K562 (cell line): ENCODE measurements around the gene NBPF12. TPM values are rescaled to one million over a fixed set of nuclear protein-coding genes. Genes with fewer than 3 reads are reported as not detected.
"Not testable (repeated sequence)": the region's sequence is repeated elsewhere in the genome, so short reads cannot be mapped to it uniquely, and the experiment has no call there.

Source experiments
- ATAC-seq: fragments of 200-7000 bp; cut with Tn5 transposase; 3 replicates; pipeline ENCODE4 v1.9.1; 2020; ENCODE audit warnings: moderate library complexity
- BruUV-seq: library from RNA; stranded (reverse); fragments of 400-500 nt; replicated peaks from 2 replicates; lab custom pipeline; 2021; lab: Mats Ljungman, UMichigan
- CTCF ChIA-PET: fragments of 300-600 bp; formaldehyde crosslinking; extraction: SDS; loops from one replicate; lab custom pipeline; 2021; ENCODE audit warnings: low intra/inter-chr PET ratio; lab: Yijun Ruan, JAX
- POLR2A ChIA-PET: fragments of 300-600, 350-650 bp; sonication (Branson Sonifier 250); formaldehyde crosslinking; extraction: SDS; loops from one replicate; lab custom pipeline; 2021; ENCODE audit warnings: antibody characterized with exemption, inconsistent platforms; lab: Yijun Ruan, JAX
- DNase-seq, 4 experiments: peaks; one replicate each; pipeline versions ENCODE4 v3.0.0 to v3.0.0-alpha.2; 2011 to 2018; ENCODE audit warnings: low spot score in 3 of 4, mixed read lengths in 3 of 4; ENCODE audit errors: extremely low read depth in 1 of 4
- FAIRE-seq: peaks from 2 replicates; lab custom pipeline; 2011; peaks lifted over from hg19 to GRCh38; lab: Jason Lieb, UNC
- H2AFZ ChIP-seq: 2 replicates; pipeline ENCODE4 v1.6.0; 2011; ENCODE audit warnings: low read depth, low read length, control low read depth, inconsistent platforms
- H3K27ac ChIP-seq: fragments of 200-600 bp; 3 replicates; pipeline ENCODE4 v1.8.0; 2011; ENCODE audit warnings: low read depth, mild to moderate bottlenecking, control low read depth, inconsistent platforms, low read length, moderate library complexity, mixed read lengths; ENCODE audit errors: extremely low read depth
- H3K27me3 ChIP-seq, 2 experiments: fragments of 300-600 bp in 1 of 2; 2 replicates in 1 of 2; 3 replicates in 1 of 2; pipeline versions ENCODE4 v1.6.0 to v1.8.0; 2011; ENCODE audit warnings: inconsistent platforms in 2 of 2, low read length in 2 of 2, mild to moderate bottlenecking in 1 of 2, mixed read lengths in 1 of 2, moderate library complexity in 1 of 2; ENCODE audit not compliant: control insufficient read depth in 2 of 2, insufficient read depth in 2 of 2
- H3K36me3 ChIP-seq: fragments of 300-600 bp; 3 replicates; pipeline ENCODE4 v1.8.0; 2011; ENCODE audit warnings: mild to moderate bottlenecking, low read length, inconsistent platforms; ENCODE audit not compliant: control insufficient read depth, insufficient read depth
- H3K4me1 ChIP-seq, 2 experiments: fragments of 200-600 bp in 1 of 2; replicated peaks in 1 of 2; 2 replicates in 1 of 2; 3 replicates in 1 of 2; pipeline versions ENCODE4 v1.5.1 to v1.8.0; 2011; ENCODE audit warnings: inconsistent platforms in 2 of 2, low read length in 2 of 2, mild to moderate bottlenecking in 1 of 2, mixed read lengths in 1 of 2, moderate library complexity in 1 of 2; ENCODE audit not compliant: control insufficient read depth in 2 of 2, insufficient read depth in 2 of 2
- H3K4me2 ChIP-seq: 2 replicates; pipeline ENCODE4 v1.6.1; 2011; ENCODE audit warnings: low read length, control low read depth, inconsistent platforms, mixed read lengths; ENCODE audit not compliant: insufficient read depth
- H3K4me3 ChIP-seq: fragments of 200-600 bp; sonication (generic), shearing (Covaris generic); 2 replicates; pipeline ENCODE4 v1.5.1; 2016; ENCODE audit warnings: control low read depth, inconsistent platforms
- H3K79me2 ChIP-seq: fragments of 200-600 bp; 3 replicates; pipeline ENCODE4 v1.8.0; 2011; ENCODE audit warnings: low read length, inconsistent platforms; ENCODE audit not compliant: control insufficient read depth, insufficient read depth
- H3K9ac ChIP-seq, 2 experiments: 2 replicates each; pipeline versions ENCODE4 v1.6.0 to v1.6.1; 2011; ENCODE audit warnings: low read depth in 2 of 2, low read length in 2 of 2, control low read depth in 1 of 2, inconsistent platforms in 1 of 2, mild to moderate bottlenecking in 1 of 2, mixed read lengths in 1 of 2; ENCODE audit not compliant: insufficient read depth in 1 of 2
- H3K9me1 ChIP-seq: one replicate; pipeline ENCODE4 v1.6.0; 2011; ENCODE audit warnings: inconsistent platforms, mild to moderate bottlenecking, low read length, moderate library complexity; ENCODE audit not compliant: control insufficient read depth, insufficient read depth
- H3K9me3 ChIP-seq: replicated peaks from 2 replicates; pipeline ENCODE4 v1.5.1; 2011; ENCODE audit warnings: low read depth, low read length, inconsistent platforms; ENCODE audit not compliant: control insufficient read depth, insufficient read depth
- H4K20me1 ChIP-seq: replicated peaks from 2 replicates; pipeline ENCODE4 v1.6.1; 2011; ENCODE audit warnings: low read length, inconsistent platforms, mixed read lengths; ENCODE audit not compliant: control insufficient read depth, insufficient read depth
- BRD9 ChIP-seq: fragments of 450-650 bp; IDR thresholded peaks from 2 replicates; pipeline ENCODE4 v1.6.1; 2018; ENCODE audit warnings: low read depth; ENCODE audit not compliant: partially characterized antibody
- CXXC5 ChIP-seq: fragments of 250-450 bp; sonication (Bioruptor Pico); IDR thresholded peaks from 2 replicates; pipeline ENCODE4 v1.8.0; 2022; ENCODE audit warnings: inconsistent platforms, mild to moderate bottlenecking, moderate library complexity
- EGR1 ChIP-seq: fragments of 450-650 bp; conservative IDR thresholded peaks from 2 replicates; pipeline ENCODE4 v1.6.1; 2017; ENCODE audit warnings: mild to moderate bottlenecking
- ELF1 ChIP-seq: fragments of 200-800 bp; sonication (Bioruptor generic); IDR thresholded peaks from 2 replicates; pipeline ENCODE4 v1.6.1; 2016; ENCODE audit warnings: missing genetic modification characterization, missing compliant biosample characterization
- EP400 ChIP-seq: fragments of 450-650 bp; IDR thresholded peaks from 2 replicates; pipeline ENCODE4 v1.6.1; 2017; ENCODE audit warnings: antibody characterized with exemption, mild to moderate bottlenecking, moderate library complexity
- HDAC1 ChIP-seq, 2 experiments: fragments of 450-650 bp; IDR thresholded peaks; 2 replicates each; pipeline ENCODE4 v1.6.1; 2016 to 2017; ENCODE audit warnings: inconsistent platforms in 1 of 2, mild to moderate bottlenecking in 1 of 2, moderate library complexity in 1 of 2
- NBN ChIP-seq: fragments of 450-650 bp; IDR thresholded peaks from 2 replicates; pipeline ENCODE4 v1.6.1; 2016; ENCODE audit warnings: low read depth, mild to moderate bottlenecking
- POLR2G ChIP-seq: fragments of 200-400 bp; formaldehyde crosslinking; IDR thresholded peaks from 2 replicates; pipeline ENCODE4 v1.6.1; 2017; ENCODE audit warnings: low read depth, mild to moderate bottlenecking, antibody characterized with exemption, low read length, moderate library complexity
- SUPT5H ChIP-seq: fragments of 450-650 bp; IDR thresholded peaks from 2 replicates; pipeline ENCODE4 v1.6.1; 2016
- whole genome bisulfite sequencing: fragments of 100-300 bp; shearing (Covaris generic); methylation state at CpG from one replicate; pipeline ENCODE4 v1.1.6; 2016; ENCODE audit warnings: low coverage, mixed read lengths; ENCODE audit not compliant: insufficient coverage; ENCODE audit errors: missing lambda C conversion rate; 5-methylcytosine and 5-hydroxymethylcytosine counted together
- in situ Hi-C: fragments of 300-500 bp; cut with MboI; formaldehyde crosslinking; loops from 4 replicates; pipeline ENCODE4 v1.15.0; 2018; ENCODE audit warnings: inconsistent platforms, mixed read lengths
- intact Hi-C: fragments of 100-400 bp; cut with micrococcal nuclease; formaldehyde crosslinking; loops from 2 replicates; pipeline ENCODE4 v1.14.2; 2022
- polyA plus RNA-seq, 8 experiments: library from polyadenylated mRNA; depleted of rRNA in 4 of 8; stranded (reverse) in 5 of 8; unstranded in 3 of 8; fragments of >200 nt; fragmentation: Nextera tagmentation in 2 of 8; fragmentation: Illumina TruSeq in 1 of 8; extraction: Ambion mirVana in 2 of 8; extraction: Trizol in 1 of 8; gene quantifications; 2 replicates each; pipeline versions ENCODE4 v1.2.1 to v1.2.3, GENCODE V29; 2011 to 2014; ENCODE audit warnings: inconsistent platforms in 1 of 8, missing spikeins in 1 of 8
- total RNA-seq, 7 experiments: library from RNA; depleted of rRNA in 6 of 7; stranded (reverse); fragments of >200 nt in 6 of 7; fragmentation: Illumina TruSeq in 2 of 7; extraction: Trizol in 2 of 7; gene quantifications; 2 replicates each; pipeline versions ENCODE4 v1.2.1 to v1.2.3, GENCODE V29; 2011 to 2021; ENCODE audit warnings: low replicate concordance in 1 of 7
- TF ChIP-seq, protein P1 (sequence below): fragments of 200-800 bp; sonication (Bioruptor generic); IDR thresholded peaks from 2 replicates; pipeline ENCODE4 v1.6.1; 2017; ENCODE audit warnings: missing genetic modification characterization, missing compliant biosample characterization
- TF ChIP-seq, protein P2 (sequence below): fragments of 450-650 bp; IDR thresholded peaks from 2 replicates; pipeline ENCODE4 v1.6.1; 2018; ENCODE audit not compliant: partially characterized antibody
- TF ChIP-seq, protein P3 (sequence below): sonication (generic); formaldehyde crosslinking; IDR thresholded peaks from 2 replicates; pipeline ENCODE4 v1.8.0; 2022; ENCODE audit warnings: mild to moderate bottlenecking, missing genetic modification reagents
- TF ChIP-seq, protein P4 (sequence below), 2 experiments: fragments of 450-650 bp; IDR thresholded peaks; 2 replicates each; pipeline ENCODE4 v1.6.1; 2016

Gene NBPF12
- total and polyA plus RNA-seq, 9 of the 15 experiments (the other 6 are each of a cell fraction or from before 2014, with no cell fraction given): 2.4 to 14.5 (median 8.2) TPM

DNA sequence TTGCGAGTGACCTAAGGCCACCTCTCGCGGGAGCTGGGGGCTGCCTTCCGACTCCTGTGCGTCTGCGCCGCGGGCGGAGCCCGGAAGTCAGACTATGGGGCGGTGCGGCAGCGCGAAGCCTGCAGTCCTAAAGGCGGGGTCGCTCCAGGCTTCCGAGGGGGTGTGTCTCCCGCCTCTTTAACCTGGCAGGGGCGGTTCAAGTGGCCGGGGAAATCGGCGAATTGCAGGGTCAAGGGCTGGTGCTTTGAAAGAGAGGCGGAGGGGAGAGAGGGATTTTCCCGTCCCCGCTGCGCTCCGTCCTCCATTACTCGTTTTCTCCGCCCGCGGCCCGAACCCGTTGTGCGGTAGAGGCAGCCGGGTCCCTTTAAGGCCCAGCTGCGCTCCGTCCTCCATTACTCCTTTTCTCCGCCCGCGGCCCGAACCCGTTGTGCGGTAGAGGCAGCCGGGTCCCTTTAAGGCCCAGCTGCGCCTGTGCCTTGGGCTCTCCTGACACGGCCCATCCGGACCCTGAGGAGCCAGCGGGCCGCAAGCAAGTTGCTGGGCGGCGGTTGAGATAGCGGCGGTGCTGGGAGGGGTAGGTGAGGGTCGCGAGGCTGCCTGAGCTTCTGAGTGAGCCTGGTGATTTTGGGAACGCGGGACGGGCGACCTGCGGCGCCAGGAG is at the start of gene NBPF12 (continued):
- peak; percentile 70 for TF ChIP-seq ELF1
- TF ChIP-seq EP400: peak; percentile 36
- TF ChIP-seq, protein P1, sequence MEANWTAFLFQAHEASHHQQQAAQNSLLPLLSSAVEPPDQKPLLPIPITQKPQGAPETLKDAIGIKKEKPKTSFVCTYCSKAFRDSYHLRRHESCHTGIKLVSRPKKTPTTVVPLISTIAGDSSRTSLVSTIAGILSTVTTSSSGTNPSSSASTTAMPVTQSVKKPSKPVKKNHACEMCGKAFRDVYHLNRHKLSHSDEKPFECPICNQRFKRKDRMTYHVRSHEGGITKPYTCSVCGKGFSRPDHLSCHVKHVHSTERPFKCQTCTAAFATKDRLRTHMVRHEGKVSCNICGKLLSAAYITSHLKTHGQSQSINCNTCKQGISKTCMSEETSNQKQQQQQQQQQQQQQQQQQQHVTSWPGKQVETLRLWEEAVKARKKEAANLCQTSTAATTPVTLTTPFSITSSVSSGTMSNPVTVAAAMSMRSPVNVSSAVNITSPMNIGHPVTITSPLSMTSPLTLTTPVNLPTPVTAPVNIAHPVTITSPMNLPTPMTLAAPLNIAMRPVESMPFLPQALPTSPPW: 0 out of 2 replicates have a peak, but pooled peaks have one; percentile 30
- TF ChIP-seq, protein P2, sequence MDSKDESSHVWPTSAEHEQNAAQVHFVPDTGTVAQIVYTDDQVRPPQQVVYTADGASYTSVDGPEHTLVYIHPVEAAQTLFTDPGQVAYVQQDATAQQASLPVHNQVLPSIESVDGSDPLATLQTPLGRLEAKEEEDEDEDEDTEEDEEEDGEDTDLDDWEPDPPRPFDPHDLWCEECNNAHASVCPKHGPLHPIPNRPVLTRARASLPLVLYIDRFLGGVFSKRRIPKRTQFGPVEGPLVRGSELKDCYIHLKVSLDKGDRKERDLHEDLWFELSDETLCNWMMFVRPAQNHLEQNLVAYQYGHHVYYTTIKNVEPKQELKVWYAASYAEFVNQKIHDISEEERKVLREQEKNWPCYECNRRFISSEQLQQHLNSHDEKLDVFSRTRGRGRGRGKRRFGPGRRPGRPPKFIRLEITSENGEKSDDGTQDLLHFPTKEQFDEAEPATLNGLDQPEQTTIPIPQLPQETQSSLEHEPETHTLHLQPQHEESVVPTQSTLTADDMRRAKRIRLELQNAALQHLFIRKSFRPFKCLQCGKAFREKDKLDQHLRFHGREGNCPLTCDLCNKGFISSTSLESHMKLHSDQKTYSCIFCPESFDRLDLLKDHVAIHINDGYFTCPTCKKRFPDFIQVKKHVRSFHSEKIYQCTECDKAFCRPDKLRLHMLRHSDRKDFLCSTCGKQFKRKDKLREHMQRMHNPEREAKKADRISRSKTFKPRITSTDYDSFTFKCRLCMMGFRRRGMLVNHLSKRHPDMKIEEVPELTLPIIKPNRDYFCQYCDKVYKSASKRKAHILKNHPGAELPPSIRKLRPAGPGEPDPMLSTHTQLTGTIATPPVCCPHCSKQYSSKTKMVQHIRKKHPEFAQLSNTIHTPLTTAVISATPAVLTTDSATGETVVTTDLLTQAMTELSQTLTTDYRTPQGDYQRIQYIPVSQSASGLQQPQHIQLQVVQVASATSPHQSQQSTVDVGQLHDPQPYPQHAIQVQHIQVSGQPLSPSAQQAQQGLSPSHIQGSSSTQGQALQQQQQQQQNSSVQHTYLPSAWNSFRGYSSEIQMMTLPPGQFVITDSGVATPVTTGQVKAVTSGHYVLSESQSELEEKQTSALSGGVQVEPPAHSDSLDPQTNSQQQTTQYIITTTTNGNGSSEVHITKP: peak; percentile 90
- TF ChIP-seq, protein P3, sequence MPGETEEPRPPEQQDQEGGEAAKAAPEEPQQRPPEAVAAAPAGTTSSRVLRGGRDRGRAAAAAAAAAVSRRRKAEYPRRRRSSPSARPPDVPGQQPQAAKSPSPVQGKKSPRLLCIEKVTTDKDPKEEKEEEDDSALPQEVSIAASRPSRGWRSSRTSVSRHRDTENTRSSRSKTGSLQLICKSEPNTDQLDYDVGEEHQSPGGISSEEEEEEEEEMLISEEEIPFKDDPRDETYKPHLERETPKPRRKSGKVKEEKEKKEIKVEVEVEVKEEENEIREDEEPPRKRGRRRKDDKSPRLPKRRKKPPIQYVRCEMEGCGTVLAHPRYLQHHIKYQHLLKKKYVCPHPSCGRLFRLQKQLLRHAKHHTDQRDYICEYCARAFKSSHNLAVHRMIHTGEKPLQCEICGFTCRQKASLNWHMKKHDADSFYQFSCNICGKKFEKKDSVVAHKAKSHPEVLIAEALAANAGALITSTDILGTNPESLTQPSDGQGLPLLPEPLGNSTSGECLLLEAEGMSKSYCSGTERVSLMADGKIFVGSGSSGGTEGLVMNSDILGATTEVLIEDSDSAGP (CRISPR knock-in tag): peak; percentile 90
- 0 out of 2 replicates have a peak, but pooled peaks have one; percentile 20 for TF ChIP-seq NBN
- TF ChIP-seq BRD9: peak; percentile 36
- TF ChIP-seq EGR1: 0 out of 2 replicates have a peak, but pooled peaks have one; percentile 7
- peak in 1 of 2 experiments; percentile 81; a peak in 2 of 4 replicates for TF ChIP-seq HDAC1 (IDR thresholded peaks at IDR 0.05)
- TF ChIP-seq, protein P4, sequence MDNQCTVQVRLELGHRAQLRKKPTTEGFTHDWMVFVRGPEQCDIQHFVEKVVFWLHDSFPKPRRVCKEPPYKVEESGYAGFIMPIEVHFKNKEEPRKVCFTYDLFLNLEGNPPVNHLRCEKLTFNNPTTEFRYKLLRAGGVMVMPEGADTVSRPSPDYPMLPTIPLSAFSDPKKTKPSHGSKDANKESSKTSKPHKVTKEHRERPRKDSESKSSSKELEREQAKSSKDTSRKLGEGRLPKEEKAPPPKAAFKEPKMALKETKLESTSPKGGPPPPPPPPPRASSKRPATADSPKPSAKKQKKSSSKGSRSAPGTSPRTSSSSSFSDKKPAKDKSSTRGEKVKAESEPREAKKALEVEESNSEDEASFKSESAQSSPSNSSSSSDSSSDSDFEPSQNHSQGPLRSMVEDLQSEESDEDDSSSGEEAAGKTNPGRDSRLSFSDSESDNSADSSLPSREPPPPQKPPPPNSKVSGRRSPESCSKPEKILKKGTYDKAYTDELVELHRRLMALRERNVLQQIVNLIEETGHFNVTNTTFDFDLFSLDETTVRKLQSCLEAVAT (IDR thresholded peaks at IDR 0.05): peak in 1 of 2 experiments; percentile 43; a peak in 1 of 4 replicates
- peak; percentile 32 for TF ChIP-seq CXXC5 (CRISPR knock-in tag)
- peak; percentile 62 for TF ChIP-seq POLR2G
- peak; percentile 66 for TF ChIP-seq SUPT5H

DNA sequence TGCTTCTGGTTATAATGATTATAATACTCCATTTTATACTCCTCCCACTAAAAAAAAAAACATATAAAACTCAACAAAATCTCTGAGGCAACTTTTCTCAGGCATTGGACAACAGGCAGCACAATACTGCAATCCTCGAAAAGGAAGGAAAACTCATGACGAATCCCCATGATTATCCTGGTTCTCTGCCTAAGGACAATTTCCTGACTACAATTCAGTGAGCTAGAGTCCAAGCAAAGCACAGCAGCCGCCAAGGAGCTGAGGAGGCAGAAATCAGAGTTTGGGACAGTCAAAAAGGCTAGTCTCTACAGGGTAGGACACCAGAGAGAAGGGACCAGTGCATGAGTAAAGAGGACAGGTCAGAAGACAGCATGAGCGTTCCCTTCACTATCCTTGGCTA is 46.8 kb upstream of the NBPF12 start:
- in situ Hi-C loops, H3K4me2 ChIP-seq, H3K36me3 ChIP-seq, H3K9me3 ChIP-seq, ATAC-seq, H3K4me1 ChIP-seq, H3K4me3 ChIP-seq, H3K27me3 ChIP-seq, H3K9ac ChIP-seq, POLR2A ChIA-PET, CTCF ChIA-PET, H2AFZ ChIP-seq, H4K20me1 ChIP-seq, BruUV-seq, intact Hi-C loops, DNase-seq, H3K79me2 ChIP-seq, H3K9me1 ChIP-seq, H3K27ac ChIP-seq: not testable (repeated sequence)
- no CpG with 5 or more reads among the region's 4 CpGs for WGBS
- FAIRE-seq: peak; percentile 15
